Measurements from ENCODE around the gene RTTN.
"Not testable (repeated sequence)": the region's sequence is repeated elsewhere in the genome, so short reads cannot be mapped to it uniquely, and the experiment has no call there.

Gene RTTN

DNA sequence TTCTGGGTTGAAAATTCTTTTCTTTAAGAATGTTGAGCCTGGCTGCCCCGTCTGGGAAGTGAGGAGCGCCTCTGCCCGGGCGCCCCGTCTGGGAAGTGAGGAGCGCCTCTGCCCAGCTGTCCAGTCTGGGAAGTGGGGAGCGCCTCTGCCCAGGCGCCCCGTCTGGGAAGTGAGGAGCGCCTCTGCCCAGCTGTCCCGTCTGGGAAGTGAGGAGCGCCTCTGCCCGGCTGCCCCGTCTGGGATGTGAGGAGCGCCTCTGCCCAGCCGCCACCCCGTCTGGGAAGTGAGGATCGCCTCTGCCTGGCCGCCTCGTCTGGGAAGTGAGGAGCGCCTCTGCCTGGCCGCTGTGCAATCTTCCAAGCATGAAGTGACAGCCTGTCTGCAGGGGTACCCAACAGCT is 102.6 kb downstream of the RTTN start:
- in situ Hi-C loops (cut with MboI; ENCODE audit: low sequenced_read_pairs), result not testable (repeated sequence)

DNA sequence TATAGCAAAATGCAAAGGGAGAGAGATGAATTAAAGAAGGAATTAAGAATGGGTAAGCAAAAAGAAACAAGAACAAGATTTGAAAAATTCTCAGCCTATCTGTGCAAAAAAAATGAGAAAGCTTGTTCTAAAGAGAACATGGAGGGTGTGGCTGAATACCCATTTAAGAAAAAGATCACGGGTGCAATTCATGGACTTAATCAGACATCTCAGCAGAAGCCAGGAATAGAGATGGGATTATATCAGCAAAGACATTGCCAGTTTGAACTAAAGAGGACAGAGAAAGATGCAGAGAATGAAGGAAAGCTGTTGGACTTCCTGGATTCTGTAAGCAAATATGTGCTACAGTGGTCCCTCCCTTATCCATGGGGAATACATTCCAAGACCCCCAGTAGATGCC is 115.6 kb downstream of the RTTN start:
- in situ Hi-C loops (cut with MboI; ENCODE audit: low sequenced_read_pairs), result no loop called here

DNA sequence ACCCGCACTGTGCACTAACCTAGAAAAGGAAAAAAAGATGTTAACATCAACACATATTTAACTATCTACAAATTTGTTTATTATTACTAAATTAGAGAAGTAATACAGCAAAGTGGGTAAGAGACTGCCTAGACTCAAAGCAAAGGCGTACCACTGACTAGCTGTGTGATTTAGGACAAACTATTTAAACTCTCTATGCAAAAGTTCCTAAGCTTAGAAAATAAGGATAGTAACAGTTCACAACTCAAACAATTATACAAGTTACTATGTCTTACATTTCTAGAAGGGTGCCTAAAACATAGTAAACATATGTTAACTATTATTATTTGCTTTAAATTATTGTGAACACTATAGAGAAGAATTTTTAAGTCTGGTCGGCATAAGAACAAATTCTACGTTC is 119.4 kb downstream of the RTTN start:
- in situ Hi-C loops (cut with MboI; ENCODE audit: low sequenced_read_pairs), result no loop called here

DNA sequence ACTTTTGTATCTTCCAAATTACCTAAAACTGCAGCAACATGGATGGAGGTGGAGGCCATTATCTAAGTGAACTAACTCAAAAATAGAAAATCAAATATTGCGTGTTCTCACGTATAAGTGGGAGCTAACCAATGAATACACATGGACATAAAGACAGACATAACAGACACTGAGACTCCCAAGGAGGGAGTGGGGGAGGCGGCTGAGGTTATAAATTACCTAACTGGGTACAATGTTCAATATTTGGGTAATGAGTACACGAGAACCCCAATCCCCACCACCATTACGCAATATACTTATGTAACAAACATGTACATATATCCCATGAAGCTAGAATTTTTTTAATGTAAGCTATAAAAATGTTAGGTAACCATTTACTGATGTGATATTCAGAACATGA is 119.8 kb downstream of the RTTN start:
- in situ Hi-C loops (cut with MboI; ENCODE audit: low sequenced_read_pairs), result no loop called here

DNA sequence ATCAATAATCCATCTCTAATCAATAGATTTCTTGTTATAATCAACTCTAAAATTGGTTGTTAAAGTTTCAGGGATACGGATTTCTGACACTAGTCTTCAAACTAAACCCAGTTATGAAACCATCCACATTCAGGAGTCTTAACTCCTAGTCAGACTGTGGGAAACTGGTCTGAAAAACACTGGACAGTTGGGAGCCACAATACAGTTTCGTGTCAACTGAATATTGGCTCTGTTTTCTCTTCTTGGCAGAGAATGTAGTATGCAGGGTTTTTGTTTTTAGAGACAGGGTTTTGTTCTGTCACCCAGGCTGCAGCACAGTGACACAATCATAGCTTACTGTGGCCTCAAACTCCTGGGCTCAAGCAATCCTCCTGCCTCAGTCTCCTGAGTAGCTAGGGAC is 123.1 kb downstream of the RTTN start:
- in situ Hi-C loops (cut with MboI; ENCODE audit: low sequenced_read_pairs), result no loop called here

DNA sequence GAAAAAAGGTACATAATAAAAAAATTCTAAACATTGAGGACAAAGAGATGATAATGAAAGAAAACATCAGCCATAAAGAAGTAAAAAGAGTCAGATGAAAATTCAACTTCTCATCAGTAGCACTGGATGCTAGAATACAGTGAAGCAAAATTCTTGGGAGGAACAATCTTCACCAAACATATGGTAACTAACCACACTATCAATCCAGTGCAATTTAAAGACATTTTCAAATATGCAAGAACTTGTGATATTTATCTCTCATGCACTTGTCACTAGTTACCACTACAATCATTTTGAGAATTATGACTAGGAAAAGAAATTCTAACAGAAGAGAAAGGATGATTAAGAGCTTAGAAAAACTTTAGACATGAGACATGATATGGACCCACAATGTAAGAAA is 127.4 kb downstream of the RTTN start:
- in situ Hi-C loops (cut with MboI; ENCODE audit: low sequenced_read_pairs), result no loop called here

DNA sequence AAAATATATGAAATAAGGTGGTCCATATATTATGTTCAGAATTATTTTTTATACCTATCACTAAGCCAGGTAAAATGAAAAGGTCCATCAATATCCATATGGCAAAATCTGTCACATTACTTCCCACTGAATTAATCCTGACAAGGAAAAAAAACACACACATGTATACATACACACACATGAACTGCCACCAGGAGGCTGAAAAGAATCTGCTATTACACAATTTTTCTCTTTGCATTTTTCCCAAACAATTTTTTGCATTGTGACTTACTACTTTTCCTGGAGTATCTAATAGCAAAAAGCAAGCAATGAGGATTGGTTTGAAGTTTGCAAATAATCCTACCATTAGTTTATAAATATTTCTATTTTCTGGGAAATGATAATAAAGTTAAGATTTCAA is 129.6 kb downstream of the RTTN start:
- in situ Hi-C loops (cut with MboI; ENCODE audit: low sequenced_read_pairs), result no loop called here

DNA sequence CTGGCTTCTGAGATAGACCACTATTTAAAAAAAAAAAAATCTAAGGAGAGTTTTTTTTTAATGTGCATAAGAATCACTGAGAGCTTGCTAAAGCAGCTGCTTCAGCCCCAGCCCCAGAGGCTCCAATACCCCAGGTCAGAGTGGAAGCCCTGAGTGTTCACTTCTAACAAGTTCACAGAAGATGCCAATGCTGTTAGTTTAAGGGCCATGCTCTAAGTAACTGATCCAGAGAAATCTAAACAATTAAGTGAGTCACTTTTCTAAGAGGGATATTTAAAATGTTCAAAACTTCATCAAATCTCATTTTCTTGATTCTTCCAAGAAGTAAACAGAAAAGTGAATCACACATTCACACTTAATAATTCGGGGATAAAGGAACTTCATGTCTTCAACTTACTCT is 131.4 kb downstream of the RTTN start:
- in situ Hi-C loops (cut with MboI; ENCODE audit: low sequenced_read_pairs), result no loop called here

DNA sequence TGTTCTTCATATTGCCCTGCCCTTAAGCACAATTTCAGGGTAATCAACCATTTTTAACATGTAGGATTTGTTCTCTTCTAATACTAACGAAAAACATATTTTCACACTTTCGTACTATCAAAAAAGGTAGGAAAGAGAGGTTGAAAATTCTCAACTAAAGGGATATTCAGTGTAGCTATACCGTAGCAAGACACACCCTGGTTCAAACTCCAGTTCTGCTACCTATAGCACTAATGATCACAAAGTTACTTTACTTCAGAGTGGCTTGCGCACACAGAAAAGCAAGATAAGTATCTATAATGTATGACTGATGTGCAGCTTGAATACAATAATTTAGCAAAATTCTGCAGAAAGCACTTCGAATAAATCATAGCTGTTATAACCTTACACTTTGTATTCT is 132.1 kb downstream of the RTTN start:
- in situ Hi-C loops (cut with MboI; ENCODE audit: low sequenced_read_pairs), result no loop called here

DNA sequence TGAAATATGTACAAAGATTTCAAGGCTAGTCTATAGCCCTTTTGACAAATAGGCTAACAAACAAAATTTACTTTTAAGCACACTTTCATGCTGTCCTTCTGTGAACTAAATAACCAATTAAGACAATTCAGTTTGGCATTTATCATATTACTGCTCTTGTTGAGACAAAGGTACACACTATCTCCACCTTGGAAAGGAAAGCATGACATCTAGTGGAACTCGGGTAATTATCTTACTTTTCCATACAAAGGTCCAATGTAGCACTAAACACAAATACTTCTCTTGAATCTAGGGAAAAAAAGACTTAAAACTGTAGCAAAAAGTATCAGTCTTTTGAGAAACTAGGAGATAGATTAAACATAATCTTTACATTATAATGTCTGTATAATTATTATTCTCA is 132.8 kb downstream of the RTTN start:
- in situ Hi-C loops (cut with MboI; ENCODE audit: low sequenced_read_pairs), result no loop called here

DNA sequence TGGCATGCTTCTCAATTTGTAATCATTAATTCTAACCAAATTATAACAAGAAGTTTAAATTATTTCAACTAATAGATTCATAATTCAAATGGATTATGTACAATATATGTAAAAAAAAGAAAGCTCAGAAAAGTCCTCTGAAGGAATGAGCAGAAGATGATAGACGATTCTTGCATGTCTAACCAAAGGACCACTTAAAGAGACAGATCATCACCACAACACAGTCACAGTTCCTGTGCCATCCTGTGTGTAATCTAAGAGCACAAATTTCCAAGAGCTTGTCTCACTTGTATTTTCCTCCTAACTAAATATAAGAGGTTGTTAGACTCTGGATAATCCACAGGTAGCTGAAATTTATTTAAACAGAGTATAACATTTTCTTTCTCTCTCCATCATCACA is 135.5 kb downstream of the RTTN start:
- in situ Hi-C loops (cut with MboI; ENCODE audit: low sequenced_read_pairs), result no loop called here

DNA sequence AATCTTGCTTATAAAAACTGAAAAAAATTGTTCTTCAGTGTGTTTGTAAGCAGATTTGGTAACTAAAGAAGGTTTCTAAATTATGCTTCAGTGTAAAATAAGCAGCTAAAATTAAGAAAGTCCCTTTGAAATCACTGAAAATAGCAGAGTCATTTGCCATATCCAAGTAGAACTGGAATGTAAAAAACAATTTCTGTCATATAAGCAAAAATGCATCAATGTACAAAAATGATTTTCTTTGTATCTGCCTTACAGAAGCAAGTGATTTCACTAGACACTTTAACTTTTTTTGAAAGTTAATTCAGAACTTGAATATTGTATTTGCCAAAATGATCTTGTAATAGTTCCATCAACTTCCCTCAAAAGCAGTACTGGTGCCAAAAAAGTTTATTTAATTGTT is 136.1 kb downstream of the RTTN start:
- in situ Hi-C loops (cut with MboI; ENCODE audit: low sequenced_read_pairs), result no loop called here

DNA sequence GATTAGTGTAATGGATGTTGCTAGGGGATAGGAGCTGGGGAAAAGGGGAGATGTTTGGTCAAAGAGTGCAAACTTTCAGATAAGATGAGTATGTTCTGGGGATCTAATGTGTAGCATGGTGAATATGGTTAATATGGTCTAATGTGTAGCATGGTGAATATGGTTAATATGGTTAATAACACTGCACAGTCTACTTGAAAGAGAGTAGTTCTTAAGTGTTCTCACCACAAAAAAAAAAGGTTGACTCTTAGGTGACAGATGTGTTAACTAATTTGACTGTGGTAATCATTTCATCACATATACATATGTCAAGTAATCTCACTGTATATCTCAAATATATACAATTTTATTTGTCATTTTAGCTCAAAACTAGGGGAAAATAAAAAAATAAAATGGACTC is 136.5 kb downstream of the RTTN start:
- in situ Hi-C loops (cut with MboI; ENCODE audit: low sequenced_read_pairs), result no loop called here

DNA sequence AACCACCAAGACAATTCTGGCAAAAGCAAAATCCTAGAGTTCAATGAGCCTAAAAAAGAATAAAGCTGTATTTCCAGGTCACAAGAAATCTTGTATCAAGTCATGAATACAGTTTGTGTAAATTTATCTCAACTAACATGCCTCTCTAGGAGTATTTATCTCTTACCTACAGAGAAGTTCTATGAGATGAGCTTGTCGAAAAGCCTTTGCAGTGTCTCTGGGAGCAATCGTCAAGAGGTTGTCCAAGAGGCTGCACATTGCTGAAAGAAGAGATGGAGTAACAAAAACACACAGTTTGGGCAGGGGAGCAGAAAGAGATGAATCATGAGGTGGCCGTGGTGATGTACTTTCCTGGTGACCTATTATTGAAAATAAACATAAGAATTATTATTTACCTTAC is 145.8 kb downstream of the RTTN start:
- in situ Hi-C loops (cut with MboI; ENCODE audit: low sequenced_read_pairs), result no loop called here

DNA sequence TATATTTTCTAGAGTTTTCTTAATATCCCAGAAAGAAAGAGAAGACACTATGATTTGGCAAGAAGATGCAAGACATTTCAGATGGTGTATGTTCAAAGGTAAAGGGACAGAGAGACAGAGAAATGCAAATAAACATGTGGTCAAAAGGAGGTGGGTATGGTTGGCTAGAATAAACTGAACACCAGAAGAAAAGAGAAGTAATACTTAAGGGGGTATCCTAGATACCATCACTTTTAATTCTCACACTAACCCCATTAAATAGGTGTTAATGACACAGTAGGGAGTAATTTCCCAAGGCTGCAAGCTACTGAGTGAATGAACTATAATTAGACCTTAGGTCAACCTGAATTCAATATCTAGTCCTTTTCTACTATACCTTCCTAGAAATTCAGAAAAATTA is 146.6 kb downstream of the RTTN start:
- in situ Hi-C loops (cut with MboI; ENCODE audit: low sequenced_read_pairs), result no loop called here

DNA sequence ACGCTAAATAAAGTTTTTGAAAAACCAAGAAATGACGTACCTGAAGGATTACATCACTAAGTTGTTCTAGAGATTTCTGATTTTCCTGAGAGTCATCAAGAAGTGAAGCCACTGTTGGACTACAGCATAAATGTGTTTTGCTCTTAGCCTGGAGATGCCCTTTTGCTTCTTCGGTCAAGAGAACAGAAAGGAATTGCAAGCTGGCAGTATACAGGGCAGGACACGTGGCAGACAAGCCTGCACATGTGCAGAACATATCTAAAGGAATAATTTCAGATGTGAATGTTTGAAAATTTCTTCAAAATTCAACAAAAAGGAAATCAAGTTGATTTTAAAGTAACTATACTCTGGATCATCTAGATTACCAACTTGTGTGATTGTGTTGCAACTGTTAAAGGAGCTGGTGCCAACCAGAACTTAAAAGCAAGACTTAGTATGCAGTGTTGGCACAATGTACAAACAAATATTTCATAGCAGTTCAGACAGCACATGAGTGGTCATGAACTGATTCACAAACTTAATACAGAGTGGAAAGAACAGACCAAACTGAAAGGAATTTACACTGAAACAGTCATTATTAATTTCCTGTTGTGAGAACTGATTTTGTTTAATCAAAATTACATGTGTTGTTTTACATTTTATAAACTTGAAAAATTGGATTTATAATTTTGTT is 157.4 kb downstream of the RTTN start:
- in situ Hi-C loops (cut with MboI; ENCODE audit: low sequenced_read_pairs), result no loop called here

DNA sequence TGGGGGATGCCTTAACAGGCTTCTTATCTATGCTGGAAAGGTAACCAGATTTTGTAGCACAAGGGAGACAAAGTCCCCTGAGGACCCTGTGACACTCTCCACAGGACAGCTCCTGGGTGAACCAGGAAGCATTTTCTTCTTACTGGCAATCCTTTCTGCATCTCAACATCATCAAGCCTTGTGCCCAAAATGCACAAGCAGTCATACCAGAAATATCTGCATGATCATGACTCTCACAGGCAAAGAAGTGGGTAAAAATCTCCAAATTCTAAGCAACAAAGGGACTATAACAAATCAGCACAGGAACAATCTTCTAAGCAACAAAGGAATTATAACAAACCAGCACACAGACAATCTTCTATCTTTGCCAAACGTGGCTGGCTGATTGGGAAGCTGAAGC is 158.7 kb downstream of the RTTN start:
- in situ Hi-C loops (cut with MboI; ENCODE audit: low sequenced_read_pairs), result no loop called here

DNA sequence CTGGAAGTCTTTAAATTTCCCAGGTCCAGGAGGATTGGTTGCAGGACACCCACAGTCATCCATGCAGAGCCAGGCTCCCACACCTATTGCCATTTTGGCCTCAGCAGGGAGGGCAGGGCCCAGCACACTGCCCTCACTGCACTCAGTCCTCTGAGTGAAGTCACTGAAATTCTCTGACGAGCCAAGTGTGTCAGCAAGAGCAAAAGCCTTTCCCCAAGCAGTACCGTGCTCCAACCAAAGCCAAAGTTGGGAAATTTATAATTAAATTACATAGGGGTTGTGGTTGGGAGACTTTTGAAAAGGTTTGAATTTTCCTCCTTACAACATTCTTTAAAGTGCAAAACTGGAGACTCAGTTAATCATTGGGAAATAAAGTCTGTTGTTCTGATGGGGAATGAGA is 159.3 kb downstream of the RTTN start:
- in situ Hi-C loops (cut with MboI; ENCODE audit: low sequenced_read_pairs), result no loop called here

DNA sequence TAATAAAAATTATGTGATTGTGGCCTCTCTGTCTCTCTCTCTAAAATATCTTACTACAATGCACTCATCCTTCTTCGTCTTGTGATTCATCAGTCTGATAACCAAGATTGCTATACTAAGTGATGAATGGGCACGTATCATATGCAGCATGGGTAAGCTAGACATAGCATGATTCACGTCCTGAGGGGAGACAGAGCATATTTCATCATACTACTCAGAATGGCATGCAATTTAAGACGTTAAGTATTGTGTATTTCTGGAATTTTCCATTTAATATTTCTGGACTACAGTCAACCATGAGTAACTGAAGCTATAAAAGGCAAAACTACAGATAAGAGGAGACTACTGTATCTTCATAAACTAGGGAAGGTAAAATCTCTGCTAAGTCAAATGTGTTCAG is 160.9 kb downstream of the RTTN start:
- in situ Hi-C loops (cut with MboI; ENCODE audit: low sequenced_read_pairs), result no loop called here

DNA sequence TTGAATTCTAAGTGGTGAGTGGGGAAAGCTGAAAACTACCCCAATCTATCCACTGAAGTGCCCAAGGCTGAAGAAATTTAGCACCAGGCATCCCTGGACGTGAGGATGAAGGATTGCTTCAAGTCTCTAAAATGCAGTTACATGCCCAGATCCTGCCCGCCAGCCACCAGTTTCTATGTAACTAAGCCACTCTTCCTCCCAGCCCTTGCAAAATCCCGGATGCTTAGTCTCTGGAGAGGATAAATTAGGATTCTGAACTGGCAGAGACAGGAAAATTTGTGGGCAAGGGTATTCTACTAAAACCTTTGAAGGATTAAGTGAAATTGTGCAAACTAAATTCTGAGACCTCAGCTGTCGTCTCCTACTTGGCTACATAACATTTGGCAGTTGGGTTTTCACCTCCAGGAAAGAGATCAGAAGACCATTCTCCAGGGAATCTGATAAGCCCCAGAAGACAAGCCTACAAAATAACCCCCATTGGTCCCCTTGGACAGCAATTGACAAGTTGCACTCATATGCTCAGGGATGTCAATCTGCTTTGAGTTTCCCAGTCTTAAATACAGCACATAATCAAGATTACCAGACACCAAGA is 163.9 kb downstream of the RTTN start:
- in situ Hi-C loops (cut with MboI; ENCODE audit: low sequenced_read_pairs), result no loop called here

DNA sequence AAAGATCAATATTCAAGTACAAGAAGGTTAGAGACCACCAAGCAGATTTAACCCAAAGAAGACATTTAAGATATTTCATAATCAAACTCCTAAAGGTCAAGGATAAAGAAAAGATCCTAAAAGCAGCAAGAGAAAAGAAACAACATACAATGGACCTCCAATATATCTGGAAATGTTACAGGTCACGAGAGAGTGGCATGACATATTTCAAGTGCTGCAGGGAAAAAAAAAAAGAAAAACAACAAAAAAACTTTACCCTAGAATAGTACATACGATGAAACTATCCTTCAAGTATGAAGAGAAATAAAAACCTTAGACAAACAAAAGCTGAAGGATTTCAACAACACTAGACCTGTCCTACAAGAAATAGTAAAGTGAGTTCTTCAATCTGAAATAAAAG is 166.3 kb downstream of the RTTN start:
- in situ Hi-C loops (cut with MboI; ENCODE audit: low sequenced_read_pairs), result no loop called here

DNA sequence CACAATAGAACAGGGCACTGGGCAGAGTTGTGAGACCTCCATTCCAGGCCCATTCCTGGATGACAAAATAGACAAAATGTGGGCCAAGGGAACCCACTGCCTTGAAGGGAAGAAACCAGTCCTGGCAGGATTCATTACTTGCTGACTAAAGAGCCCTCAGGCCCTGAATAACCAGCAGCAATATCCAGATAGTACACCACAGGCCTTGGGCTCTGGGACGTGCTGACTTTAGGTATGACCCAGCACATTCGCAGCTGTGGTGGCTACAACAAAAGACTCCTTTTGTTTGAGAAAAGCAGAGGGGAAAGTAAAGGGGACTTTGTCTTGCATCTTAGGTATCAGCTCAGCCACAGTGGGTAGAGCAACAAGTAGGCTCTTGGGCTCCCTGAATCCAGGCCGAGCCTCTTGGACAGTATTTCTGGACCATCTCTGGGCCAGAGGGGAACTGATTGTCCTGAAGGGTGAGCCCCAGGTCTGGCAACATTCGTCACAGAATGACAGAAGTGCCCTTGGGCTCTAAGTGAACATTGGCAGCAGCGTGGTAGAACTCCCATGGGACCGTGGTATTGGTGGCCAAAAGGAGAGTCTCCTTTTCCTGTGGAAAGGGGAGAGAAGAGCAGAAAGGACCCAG is 167.9 kb downstream of the RTTN start:
- in situ Hi-C loops (cut with MboI; ENCODE audit: low sequenced_read_pairs), result no loop called here
